Measurements from ENCODE around the gene MARS1. TPM values are rescaled to one million over a fixed set of nuclear protein-coding genes. Genes with fewer than 3 reads are reported as not detected.
"Not testable (repeated sequence)": the region's sequence is repeated elsewhere in the genome, so short reads cannot be mapped to it uniquely, and the experiment has no call there.

The MARS1 gene
- total and polyA plus RNA-seq, 2 donors (not counting 1 experiment from before 2014, with no cell fraction given) = 89.9 to 352 TPM

DNA sequence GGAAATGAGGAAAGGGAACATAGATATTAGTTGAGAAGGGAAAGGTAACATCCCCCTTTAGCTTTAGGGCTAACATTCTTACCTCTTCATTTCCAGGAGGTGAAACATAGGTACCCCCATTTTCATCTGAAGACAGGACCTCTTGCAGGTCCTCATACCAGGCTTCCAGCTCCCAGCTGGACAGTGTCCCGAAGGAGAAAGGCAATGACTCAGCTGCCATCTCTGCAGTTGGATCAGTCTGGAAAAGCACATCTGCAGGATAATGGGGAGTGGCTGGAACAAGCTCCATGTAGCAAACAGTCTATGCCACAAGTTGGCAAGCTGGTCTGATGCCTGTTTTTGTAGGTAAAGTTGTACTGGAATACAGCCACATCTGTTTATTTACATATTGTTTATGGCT, 29.3 kb downstream of the MARS1 start:
- TF ChIP-seq CTCF (conservative IDR thresholded peaks at IDR 0.05 in 1 of 2, IDR thresholded peaks at IDR 0.05 in 1 of 2; ENCODE audit: low read depth in 1 of 2, low read length in 2 of 2) = no peak
- Histone ChIP-seq H3K9ac (ENCODE audit: insufficient read depth, low read length) (no peak overlapping the region), H3K4me2 (ENCODE audit: extremely low read depth, insufficient read depth, low read length) (peak overlapping the region; percentile 32), H3K4me1 (ENCODE audit: control insufficient read depth, extremely low read depth, insufficient read depth, low read length) (peaks cover 26% of the 10 kb centered on the region), H3K79me2 (ENCODE audit: control insufficient read depth, insufficient read depth, low read length) (peaks cover 36% of the 10 kb centered on the region), H4K20me1 (ENCODE audit: control insufficient read depth, extremely low read depth, insufficient read depth, low read length) (peaks cover 3% of the 10 kb centered on the region), H3K36me3 (ENCODE audit: control insufficient read depth, insufficient read depth, low read length) (peaks cover 29% of the 10 kb centered on the region), H3K27ac (ENCODE audit: insufficient read depth, low read length) (no peak overlapping the region), H3K27me3 (ENCODE audit: control insufficient read depth, insufficient read depth, low read length) (no peaks in the 10 kb centered on the region), H2AFZ (ENCODE audit: low read length) (no peak overlapping the region), H3K9me3 (ENCODE audit: control insufficient read depth, insufficient read depth, low read depth, low read length) (no peaks in the 10 kb centered on the region), H3K4me3 (replicated peaks in 1 of 4; ENCODE audit: control extremely low read depth in 1 of 4, insufficient read depth in 1 of 4, low read depth in 3 of 4, low read length in 4 of 4) (peak overlapping the region in 2 of 4 experiments; percentile 82 to 99)
- peak; percentile 55 to 66 for DNase-seq (ENCODE audit: low read depth in 2 of 2)

GRCh38 chr12:57517718-57518117, 29.9 kb downstream of the MARS1 start:
- not testable (repeated sequence) for H3K9me3 ChIP-seq (ENCODE audit: control insufficient read depth, insufficient read depth, low read depth, low read length); H3K9ac ChIP-seq (ENCODE audit: insufficient read depth, low read length); DNase-seq (ENCODE audit: low read depth in 2 of 2); H2AFZ ChIP-seq (ENCODE audit: low read length); H4K20me1 ChIP-seq (ENCODE audit: control insufficient read depth, extremely low read depth, insufficient read depth, low read length); H3K27me3 ChIP-seq (ENCODE audit: control insufficient read depth, insufficient read depth, low read length)
- Histone ChIP-seq H3K36me3 (ENCODE audit: control insufficient read depth, insufficient read depth, low read length) (peaks cover 28% of the 10 kb centered on the region), H3K27ac (ENCODE audit: insufficient read depth, low read length) (peak overlapping the region; percentile 24), H3K4me3 (replicated peaks in 1 of 4; ENCODE audit: control extremely low read depth in 1 of 4, insufficient read depth in 1 of 4, low read depth in 3 of 4, low read length in 4 of 4) (peak overlapping the region; percentile 73 to 99 (median 84)), H3K4me2 (ENCODE audit: extremely low read depth, insufficient read depth, low read length) (peak overlapping the region; percentile 99), H3K79me2 (ENCODE audit: control insufficient read depth, insufficient read depth, low read length) (peaks cover 36% of the 10 kb centered on the region), H3K4me1 (ENCODE audit: control insufficient read depth, extremely low read depth, insufficient read depth, low read length) (peaks cover 26% of the 10 kb centered on the region)

DNA sequence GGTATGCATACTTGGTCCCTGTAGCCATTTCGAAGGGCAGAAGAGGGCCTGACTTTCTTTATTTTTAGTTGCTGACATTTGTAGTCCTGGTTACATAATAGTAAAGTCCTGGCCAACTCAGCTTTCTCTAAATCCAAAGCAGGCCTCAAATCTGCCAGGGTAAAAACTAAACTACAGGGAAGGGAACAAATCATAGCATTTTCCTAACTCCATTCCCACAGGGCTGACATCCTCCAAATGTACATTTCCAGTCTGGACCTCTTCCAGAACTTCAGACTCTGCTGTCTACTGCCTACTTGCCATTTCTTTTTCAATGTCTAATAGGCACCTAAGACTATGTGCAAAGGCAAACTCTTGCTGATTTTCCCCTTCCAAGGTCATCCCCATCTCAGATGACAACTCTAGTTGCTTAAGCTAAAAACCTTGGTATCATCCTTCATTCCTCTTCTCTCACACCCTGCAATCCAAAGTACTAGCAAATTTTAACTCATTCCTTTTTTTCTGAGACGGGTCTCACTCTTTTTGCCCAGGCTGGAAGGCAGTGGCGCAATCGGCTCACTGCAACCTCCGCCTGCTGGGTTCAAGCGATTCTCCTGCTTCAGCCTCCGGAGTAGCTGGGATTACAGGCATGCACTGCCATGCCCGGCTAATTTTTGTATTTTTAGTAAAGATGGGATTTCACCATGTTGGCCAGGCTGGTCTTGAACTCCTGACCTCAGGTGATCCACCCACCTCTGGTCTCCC, 30.5 kb downstream of the MARS1 start:
- H3K27me3 ChIP-seq (ENCODE audit: control insufficient read depth, insufficient read depth, low read length) = no peaks in the 10 kb centered on the region
- TF ChIP-seq CTCF (conservative IDR thresholded peaks at IDR 0.05 in 1 of 2, IDR thresholded peaks at IDR 0.05 in 1 of 2; ENCODE audit: low read depth in 1 of 2, low read length in 2 of 2) (no peak), EZH2 (IDR thresholded peaks at IDR 0.05; ENCODE audit: low read length, missing control alignments) (no peak)
- H3K4me1 ChIP-seq (ENCODE audit: control insufficient read depth, extremely low read depth, insufficient read depth, low read length) = peaks cover 28% of the 10 kb centered on the region
- H3K4me3 ChIP-seq (replicated peaks in 1 of 4; ENCODE audit: control extremely low read depth in 1 of 4, insufficient read depth in 1 of 4, low read depth in 3 of 4, low read length in 4 of 4) = peak overlapping the region; percentile 73 to 99 (median 84)
- H3K27ac ChIP-seq (ENCODE audit: insufficient read depth, low read length) = peak overlapping the region; percentile 60
- no peak for DNase-seq (ENCODE audit: low read depth in 2 of 2)
- no peak overlapping the region for H2AFZ ChIP-seq (ENCODE audit: low read length)
- H3K9ac ChIP-seq (ENCODE audit: insufficient read depth, low read length) = no peak overlapping the region
- peaks cover 25% of the 10 kb centered on the region for H3K36me3 ChIP-seq (ENCODE audit: control insufficient read depth, insufficient read depth, low read length)
- no peaks in the 10 kb centered on the region for H3K9me3 ChIP-seq (ENCODE audit: control insufficient read depth, insufficient read depth, low read depth, low read length)
- H3K4me2 ChIP-seq (ENCODE audit: extremely low read depth, insufficient read depth, low read length) = peak overlapping the region; percentile 99
- H4K20me1 ChIP-seq (ENCODE audit: control insufficient read depth, extremely low read depth, insufficient read depth, low read length) = peaks cover 3% of the 10 kb centered on the region
- peaks cover 40% of the 10 kb centered on the region for H3K79me2 ChIP-seq (ENCODE audit: control insufficient read depth, insufficient read depth, low read length)
